HG03175 (cell line): ENCODE data around the gene SUFU.
"Not testable (repeated sequence)": the region's sequence is repeated elsewhere in the genome, so short reads cannot be mapped to it uniquely, and the experiment has no call there.

Source experiments
- ATAC-seq: cut with Tn5 transposase; IDR thresholded peaks from one replicate; pipeline ENCODE4 v1.9.1; 2021; ENCODE audit warnings: mild to moderate bottlenecking, moderate library complexity; ENCODE audit not compliant: unreplicated experiment

Gene SUFU

DNA sequence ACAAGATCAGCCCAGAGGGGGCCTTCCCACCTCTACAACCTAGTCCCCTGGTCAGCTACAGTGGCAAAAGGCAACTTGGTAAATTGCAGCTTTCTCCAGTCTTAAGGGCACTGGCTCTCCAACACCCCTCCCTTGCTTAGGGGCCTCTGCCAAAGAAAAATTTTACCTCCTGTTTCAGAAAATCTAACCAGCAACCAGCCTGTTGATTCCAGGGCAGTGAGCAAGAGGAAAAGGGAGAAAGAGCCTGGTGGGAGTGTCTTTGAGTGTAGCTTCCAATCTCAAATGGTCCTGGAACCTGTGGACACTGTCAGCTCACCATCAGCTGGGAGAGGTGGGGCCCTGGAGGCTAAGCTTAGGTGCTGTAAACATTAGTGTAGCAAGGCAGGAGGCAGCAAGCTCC is 24.1 kb upstream of the SUFU start:
- no peak for ATAC-seq

DNA sequence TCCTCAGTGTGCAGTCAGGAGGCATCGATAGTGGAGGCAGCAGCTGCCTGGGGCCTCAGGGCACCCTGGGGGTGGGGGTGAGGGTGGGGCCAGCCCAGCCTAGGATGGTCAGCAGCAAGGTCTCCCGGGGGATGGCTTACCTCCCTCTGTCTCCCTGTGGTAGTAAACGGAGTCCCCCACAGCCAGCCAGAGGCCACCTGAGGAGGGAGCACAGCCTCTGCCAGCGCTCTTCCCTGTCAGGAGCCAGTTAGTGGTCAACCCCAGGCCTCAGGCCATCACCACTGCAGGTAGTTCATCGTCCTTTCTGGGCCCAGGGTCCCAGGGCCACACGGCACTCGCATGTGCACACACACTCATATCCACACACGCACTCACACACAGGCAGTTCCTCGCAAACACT is 23.4 kb upstream of the SUFU start:
- ATAC-seq: no peak

DNA sequence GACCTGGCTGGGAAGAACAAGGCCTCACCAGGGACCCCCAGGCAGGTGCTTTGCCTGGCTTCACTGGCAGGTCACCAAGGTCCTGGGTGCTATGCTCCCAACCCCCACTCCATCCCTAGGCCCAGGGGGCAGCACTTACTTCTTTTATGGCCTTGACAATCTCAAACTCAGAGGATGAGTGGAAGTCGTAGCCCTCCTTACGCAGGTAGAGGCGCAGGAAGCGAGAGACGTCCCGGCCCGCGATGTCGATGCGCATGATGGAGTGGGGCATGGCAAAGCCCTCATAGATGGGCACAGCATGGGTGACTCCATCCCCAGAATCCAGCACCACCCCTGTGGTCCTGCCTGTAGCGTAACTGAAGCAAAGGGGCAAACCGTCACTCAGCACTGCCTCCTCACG is 19.8 kb upstream of the SUFU start:
- no peak for ATAC-seq

DNA sequence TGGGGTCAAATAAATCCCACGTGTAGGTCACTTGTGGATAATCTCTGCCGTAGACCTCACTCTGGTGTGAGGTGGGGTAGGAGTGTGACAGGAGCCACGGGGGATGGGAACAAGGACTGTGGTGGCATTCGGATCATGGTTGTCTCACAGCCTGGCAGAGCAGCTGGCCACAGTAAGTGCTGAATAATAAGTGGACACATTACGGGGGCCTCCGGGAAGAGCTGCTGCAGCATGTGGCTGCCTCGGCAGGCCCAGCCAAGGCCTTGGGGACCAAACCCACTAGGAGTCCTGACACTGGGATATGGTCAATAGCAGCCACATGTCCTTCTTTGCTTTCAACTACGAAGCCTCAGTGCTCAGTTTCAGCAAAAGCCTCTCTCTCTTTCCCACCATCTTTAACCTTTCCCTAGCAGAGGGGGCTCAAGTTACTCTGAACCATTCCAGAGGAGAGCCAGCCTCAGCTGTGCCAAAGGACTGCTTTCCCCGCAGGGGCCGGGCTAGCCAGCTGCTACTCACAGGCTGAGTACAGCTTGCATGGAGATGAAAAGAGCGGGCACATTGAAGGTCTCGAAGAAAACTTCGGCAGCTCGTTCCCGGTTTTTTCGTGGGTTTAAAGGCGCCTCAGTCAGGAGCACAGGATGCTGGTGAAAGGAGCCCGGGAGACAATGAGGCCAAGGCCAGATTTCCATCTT is 18.5 kb upstream of the SUFU start:
- no peak for ATAC-seq

DNA sequence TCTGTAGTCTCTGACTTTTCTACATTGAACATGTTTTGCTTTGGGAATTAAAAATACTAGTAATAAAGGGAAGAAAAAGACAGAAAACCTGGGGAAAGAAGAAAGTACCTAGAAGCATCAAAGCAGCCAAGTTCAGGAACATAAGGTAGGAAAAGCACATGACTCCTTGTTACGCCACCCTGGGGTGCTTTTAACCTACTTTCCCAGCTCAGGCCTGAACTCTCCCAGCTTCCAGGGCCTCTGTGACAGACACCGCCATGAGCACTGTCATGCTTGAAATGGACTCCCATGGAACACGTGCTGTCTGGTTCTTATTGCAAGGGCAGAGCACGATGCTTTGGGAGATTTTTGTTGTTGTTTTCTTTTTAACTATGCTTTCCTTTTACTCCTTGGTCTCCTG is 12.6 kb upstream of the SUFU start:
- ATAC-seq: no peak

DNA sequence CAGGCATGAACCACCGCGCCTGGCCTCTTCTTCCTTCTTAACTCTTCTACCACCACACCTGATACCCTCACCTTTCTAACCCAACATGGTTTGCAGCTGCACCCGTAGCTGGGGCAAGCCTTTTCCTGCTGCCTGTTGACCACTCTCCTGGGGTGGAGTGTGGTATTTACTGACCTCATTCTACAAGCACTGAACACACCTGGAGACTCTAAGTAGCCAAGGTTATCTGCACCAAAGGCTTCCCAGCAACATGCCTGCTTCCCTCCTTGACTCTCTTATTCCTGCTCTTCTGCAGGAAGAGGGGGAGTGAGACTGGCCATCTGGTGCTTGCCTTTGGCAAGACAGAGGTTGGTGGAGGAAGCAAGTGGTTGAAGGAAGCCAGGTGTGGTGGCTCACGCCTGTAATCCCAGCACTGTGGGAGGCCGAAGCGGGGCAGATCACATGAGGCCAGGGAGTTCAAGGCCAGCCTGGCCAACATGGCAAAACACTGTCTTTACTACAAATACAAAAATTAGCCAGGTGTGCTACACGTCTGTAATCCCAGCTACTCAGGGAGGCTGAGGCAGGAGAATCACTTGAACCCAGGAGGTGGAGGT is 11.3 kb upstream of the SUFU start:
- no peak for ATAC-seq

DNA sequence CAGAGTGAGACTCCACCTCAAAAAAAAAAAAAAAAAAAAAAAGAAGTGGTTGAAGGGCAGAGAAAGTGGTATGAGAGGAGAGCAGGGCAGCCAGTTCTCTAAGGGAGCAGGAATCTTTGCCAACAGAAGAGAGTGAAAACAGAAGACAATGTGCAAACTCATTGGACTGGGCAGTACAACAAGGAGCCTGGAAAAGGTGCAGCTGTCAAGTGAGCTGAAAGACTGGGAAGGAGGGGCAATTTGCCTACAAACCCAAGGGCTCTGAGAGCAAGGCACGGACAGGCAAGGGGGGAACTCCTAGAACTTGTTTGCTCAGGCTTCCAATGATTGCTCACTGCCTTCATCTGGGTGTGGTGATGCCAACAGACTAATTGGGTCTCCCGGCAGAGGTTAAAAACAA is 10.8 kb upstream of the SUFU start:
- no peak for ATAC-seq

DNA sequence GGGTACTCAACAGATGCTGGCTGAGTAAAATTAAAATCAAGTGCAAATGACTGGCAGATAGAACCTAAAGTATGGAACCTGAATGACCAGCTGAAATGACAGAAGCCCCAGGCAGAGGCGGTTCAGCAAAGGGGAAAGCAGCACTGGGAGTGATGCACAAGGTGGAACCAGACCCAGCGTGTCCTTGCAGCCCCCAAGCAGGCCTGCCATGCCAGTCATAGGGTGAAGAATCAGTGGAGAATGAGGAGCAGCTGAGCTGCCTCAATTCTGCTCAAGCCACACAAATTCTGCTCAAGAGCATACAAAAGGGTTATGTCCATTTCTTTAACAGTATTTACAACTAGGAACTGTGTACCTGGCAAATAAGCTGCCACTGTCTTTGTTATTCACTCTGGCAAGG is 10.0 kb upstream of the SUFU start:
- ATAC-seq: no peak

DNA sequence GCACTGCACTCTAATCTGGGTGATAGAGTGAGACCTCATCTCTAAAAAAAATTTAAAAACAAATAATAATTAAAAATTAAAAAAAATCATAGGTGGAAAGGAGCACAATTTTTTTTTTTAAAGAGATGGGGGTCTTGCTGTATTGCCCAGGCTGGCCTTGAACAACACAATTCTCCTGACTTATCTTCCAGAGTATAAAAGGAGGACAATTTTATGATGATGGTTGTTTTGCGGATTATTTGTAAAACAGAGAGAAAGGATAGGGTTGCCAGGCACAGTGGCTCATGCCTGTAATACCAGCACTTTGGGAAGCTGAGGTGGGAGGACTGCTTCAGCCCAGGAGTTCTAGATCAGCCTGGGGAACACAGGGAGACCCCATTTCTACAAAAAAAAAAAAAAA is 6.2 kb upstream of the SUFU start:
- no peak for ATAC-seq

DNA sequence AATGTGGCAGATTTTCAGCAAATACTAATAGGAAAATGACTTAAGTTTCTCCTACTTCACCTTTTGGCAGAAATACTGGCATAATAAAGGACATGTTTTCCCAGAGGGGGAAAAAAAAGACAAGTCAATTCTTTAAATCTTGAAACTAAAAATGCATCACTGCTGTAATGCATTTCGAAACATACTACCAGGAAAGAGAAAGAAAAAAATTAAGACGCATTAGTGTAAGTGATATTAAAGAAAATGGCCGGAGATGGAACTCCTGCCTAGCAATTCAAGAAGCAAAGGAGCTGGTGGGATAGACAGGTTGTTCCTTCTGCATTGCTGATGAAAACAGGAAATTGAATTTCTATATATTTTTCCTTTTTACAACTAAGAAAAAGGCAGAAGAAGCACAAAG is 4.4 kb upstream of the SUFU start:
- no peak for ATAC-seq

DNA sequence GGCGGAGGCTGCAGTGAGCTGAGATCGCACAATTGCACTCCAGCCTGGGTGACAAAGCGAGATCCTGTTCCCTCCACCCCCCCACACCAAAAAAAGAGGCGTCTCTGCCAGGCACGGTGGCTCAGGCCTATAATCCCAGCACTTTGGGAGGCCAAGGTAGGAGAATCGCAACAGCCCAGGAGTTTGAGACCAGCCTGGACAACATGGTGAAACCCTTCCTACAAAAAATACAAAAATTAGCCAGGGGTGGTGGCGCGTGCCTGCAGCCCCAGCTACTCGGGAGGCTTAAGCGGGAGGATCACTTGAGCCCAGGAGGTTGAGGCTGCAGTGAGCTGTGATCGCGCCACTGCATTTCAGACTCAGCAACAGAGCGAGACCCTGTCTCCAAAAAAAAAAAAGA is 3.1 kb upstream of the SUFU start:
- not testable (repeated sequence) for ATAC-seq

DNA sequence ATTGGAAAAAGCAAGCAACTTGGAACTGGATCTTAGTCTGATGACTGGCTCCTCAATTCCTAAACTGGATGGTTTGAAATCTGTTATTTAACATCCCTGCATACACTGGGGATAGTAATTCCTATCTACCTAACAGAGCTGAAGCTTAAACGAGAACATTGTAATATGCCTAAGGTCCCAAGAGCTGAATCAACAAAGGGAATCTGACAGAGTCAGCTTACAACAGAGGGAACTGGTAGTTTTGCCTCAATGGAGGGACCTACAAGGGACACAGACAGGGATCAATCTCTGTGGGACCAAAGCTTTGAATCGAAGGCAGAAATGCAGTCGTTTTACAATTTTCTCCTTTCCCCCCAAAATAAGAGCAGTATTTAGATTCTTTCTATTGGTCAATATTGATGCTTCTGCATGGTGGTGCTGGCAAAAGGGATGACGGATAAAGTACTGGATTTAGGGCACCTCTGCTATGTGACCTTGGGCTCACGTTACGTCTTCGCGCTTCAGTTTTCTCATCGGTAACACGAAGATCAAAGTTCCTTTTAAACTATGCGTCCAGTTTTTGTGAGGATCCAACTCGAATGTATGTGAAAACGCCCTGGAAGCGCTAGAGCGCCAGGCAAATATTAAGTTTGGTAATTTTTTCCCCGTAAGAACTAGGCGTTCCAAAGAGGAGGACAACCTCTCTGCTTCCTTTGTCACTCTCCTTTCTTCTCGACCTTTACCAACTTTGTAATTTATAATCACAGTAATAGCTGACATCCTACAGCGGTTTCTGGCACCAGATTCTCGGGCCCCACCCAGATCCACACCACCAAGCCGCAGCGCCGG is 2.4 kb upstream of the SUFU start:
- no peak for ATAC-seq

DNA sequence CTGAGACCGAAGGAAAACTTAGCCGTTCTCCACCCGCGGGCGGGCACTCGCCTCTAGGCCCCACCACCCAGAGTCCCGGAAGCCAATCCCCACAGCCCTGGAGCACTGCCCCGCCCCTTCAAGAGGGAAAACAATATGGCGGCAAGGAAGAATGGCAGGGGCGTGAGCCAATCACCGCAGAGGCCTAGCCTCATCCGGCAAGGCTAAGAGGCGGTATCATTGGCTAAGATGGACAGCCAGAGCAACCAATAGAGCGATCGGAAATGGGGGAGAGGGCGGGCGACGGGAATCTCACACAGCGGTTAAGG is 1.8 kb upstream of the SUFU start:
- peak; percentile 72 for ATAC-seq

DNA sequence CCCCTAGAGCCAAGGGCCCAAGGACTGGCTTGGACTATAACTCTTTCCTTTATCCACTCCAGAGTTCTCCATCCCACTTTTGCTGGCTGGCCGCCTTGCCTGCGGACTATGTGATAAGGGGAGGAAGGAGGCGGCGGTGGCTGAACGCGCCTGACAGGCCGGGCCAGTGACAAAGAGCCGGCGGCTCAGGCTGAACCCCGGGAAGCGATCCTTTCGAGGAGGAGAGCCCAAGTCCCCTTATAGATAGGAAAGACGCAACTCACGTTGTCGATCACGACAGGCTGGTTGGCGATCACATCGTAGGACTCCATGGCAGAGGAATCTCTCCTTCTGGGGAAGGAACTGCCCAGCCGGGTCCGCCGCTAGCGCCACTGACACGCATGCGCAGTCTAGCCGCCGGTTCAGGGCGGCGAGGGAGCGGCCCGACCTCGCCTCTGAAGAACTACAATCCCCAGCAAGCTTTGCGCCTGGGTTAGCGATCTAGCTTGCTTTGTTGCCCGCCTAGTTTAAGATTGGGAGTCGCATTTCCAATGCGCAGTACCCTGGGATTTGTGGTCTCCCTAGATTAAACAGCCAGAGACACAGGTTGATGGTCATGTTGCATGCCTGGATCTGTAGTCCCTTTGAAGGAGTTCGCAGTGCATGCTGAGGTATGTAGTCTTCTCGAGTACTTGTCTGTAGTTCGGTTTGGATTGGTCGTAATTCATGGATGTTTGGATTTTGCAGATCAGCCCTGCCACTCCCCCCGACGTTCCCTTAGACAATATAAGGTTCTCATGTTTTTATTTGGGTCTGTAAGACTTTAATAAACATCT is 1.2 kb upstream of the SUFU start, which contains the start of gene ACTR1A:
Gene ACTR1A, minus strand, starts transcription at position 376 of the 815 bp plus-strand sequence. Its CDS starts 65 bp downstream, at position 311.
- peak; percentile 61 for ATAC-seq

DNA sequence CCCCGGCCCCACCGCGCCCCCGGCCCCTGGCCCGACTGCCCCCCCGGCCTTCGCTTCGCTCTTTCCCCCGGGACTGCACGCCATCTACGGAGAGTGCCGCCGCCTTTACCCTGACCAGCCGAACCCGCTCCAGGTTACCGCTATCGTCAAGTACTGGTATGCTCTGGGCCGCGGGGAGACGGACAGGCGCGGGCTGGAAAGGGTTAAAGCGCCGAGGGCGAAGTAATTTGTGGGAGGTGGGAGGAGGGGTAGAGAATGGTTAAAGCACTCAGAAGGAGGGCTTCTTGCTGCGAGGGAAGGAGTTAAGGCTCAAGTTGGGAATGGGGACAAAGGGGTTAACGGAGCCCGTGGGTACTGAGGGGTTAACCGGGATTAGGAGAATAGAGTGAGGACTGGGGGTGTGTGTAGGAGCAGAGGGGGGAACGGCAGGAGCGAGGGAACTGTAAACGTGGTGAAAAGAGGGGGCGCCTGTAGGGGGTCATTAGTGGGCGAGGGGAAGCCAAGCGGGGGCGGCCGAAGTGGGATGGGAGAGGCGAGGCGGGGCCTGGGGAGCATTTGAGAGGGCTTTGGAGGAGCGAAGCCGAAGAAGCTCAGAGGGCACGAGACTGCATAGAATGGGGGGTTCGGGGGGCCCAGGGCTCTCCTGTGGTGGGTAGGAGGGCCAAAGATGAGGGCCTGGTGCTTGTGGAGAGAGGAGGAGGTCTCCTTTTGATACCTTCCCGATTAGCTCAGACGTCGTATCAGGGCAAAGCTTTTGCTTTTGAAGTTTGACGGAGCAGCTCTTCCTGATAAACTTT is 605 bp downstream of the SUFU start:
- ATAC-seq: no peak

DNA sequence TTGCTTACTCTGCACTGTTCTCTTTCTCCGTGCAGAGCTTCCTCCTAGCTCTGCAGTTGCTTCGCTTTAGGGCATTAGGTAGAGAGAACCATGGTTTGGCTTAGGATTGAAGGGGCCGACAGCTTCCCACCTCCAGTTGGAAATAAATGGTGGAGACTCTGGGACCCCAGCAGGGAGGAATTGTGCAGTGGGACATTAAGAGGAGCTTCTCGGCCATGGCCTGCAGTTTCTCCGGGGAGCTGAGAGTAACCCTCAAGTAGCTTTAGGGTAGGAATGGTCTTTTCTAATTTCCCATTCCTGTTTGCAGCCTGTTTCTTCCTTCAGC is 1.2 kb downstream of the SUFU start:
- ATAC-seq: no peak

DNA sequence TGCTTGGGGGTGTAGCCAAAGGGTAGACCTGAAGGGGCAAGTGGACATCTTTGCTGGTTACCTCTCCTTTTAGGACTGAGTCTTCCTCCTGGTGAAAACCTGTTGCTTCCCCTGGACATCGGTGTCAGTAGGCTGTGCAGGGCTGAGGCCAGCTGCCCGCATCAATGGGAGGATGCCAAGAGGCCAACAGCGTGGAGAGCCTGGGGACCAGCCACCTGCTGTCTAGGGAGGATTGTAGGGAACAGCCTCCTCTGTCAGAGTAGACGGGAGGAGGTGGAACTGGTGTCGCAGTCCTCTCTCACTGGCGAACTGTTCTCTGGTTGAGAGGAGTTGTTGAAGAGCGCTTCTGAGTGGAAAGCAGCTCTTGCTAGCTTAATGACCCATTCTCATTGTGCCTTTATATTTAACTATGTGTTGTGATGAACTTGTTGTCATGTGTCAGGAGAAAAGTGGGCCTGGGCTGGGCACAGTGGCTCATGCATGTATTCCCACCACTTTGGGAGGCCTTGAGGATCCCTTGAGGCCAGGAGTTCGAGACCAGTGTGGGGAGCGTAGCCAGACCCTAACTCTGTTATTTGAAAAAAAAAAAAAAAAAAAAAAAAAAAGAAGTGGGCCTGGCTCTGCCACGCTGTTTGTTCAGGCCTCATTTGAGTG is 1.8 kb downstream of the SUFU start:
- ATAC-seq: no peak

DNA sequence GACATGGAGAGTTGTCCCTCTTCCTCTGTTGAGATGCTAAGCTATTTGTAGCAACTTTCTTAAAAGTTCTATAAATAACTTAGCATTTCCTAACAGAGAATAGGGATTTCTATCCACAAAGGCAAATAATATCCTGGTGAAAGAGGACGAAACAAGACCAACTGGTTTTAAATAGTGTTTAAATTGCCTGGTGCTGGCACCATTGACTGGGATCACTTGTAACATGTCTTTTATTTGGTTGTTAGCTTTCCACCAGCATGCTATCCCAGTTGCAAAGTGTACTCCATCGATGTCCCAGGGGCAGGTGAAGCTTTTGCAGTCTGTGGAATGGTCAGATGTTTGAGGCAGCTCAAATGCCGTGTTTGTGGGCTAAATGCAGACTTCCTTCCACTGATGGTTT is 3.7 kb downstream of the SUFU start:
- no peak for ATAC-seq

DNA sequence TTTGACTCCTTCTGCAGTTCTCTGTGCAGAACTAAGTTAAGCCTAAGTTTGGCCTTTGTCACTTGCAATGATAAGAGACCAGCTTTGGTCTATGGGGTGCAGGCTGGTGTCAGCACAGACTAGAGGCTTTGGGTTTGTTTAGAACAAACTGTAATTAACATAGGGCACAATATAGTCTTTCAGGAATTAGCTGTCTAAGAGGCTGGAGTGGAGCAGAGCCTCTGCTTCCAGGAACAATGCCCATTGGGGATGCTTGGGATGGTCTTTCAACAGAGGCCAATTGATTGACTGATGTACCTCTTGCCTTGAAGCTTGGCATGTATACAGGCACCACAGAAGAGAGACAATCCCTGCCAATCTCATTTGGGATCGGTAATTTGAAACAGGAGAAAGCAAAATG is 4.7 kb downstream of the SUFU start:
- ATAC-seq: no peak

DNA sequence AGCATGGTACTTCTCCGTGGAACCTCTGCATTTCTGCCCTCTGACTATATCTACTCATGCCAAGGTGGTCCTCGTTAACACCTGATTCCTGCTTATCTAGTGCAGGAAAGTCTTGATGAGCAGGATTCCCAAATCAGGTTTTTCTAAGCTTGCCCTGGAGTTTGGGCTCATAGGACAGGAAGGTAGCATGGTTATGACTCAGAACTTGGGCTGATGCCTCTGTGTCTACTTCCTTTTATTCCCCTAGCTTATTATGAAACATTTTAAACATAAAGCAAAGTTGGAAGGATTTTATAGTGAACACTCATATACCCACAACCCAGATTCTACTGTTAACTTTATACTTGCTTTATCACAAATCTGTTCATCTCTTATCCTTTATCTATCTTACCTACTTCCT is 5.6 kb downstream of the SUFU start:
- ATAC-seq: no peak
